IPS DF 4.7 (cell line): ENCODE data around the gene AGFG2.
"Not testable (repeated sequence)": the region's sequence is repeated elsewhere in the genome, so short reads cannot be mapped to it uniquely, and the experiment has no call there.

Experiments used
- DNase-seq: peaks from one replicate; pipeline ENCODE4 v3.0.0-alpha.2; 2013; ENCODE audit warnings: low spot score; ENCODE audit errors: extremely low read depth

AGFG2 gene

GRCh38 chr7:100520138-100520537, 18.9 kb upstream of the AGFG2 start:
- no peak for DNase-seq

GRCh38 chr7:100521076-100521475, 17.9 kb upstream of the AGFG2 start:
- no peak for DNase-seq

- DNase-seq: not testable (repeated sequence)
Observed at GRCh38 chr7:100521909-100522593, 17.0 kb upstream of the AGFG2 start.

- not testable (repeated sequence) for DNase-seq
Observed at GRCh38 chr7:100523192-100523591, 15.8 kb upstream of the AGFG2 start.

- DNase-seq: not testable (repeated sequence)
Observed at GRCh38 chr7:100528108-100528866, 10.7 kb upstream of the AGFG2 start.

- no peak for DNase-seq
Observed at GRCh38 chr7:100532165-100533022, 6.6 kb upstream of the AGFG2 start.

- not testable (repeated sequence) for DNase-seq
Observed at GRCh38 chr7:100535982-100536381, 3.0 kb upstream of the AGFG2 start.

- DNase-seq: not testable (repeated sequence)
Observed at GRCh38 chr7:100536695-100537094, 2.3 kb upstream of the AGFG2 start.

- no peak for DNase-seq
Observed at GRCh38 chr7:100538348-100538653, 702 bp upstream of the AGFG2 start.

GRCh38 chr7:100539436-100540006, 518 bp downstream of the AGFG2 start:
- no peak for DNase-seq

GRCh38 chr7:100540073-100540723, 1.2 kb downstream of the AGFG2 start:
- no peak for DNase-seq

- DNase-seq: not testable (repeated sequence)
Observed at GRCh38 chr7:100541309-100541708, 2.3 kb downstream of the AGFG2 start.

- no peak for DNase-seq
Observed at GRCh38 chr7:100543586-100543985, 4.6 kb downstream of the AGFG2 start.

GRCh38 chr7:100544386-100544785, 5.4 kb downstream of the AGFG2 start:
- no peak for DNase-seq

GRCh38 chr7:100544967-100545359, 6.0 kb downstream of the AGFG2 start:
- no peak for DNase-seq

GRCh38 chr7:100545360-100546128, 6.5 kb downstream of the AGFG2 start:
- no peak for DNase-seq

GRCh38 chr7:100546129-100546925, 7.3 kb downstream of the AGFG2 start:
- DNase-seq: no peak

GRCh38 chr7:100546926-100547800, 8.2 kb downstream of the AGFG2 start:
- DNase-seq: no peak

- DNase-seq: no peak
Observed at GRCh38 chr7:100547872-100548271, 8.9 kb downstream of the AGFG2 start.
